KMS-11 (cell line): ENCODE results near the gene USP3.

ENCODE experiments used
- H2AFZ ChIP-seq: fragments of 200-600 bp; sonication (generic); 2 replicates; pipeline ENCODE4 v1.6.1; 2016; ENCODE audit warnings: antibody characterized with exemption, mixed run types, low read depth
- H3K27ac ChIP-seq: fragments of 200-600 bp; sonication (generic); 2 replicates; pipeline ENCODE4 v1.6.1; 2016; ENCODE audit warnings: mild to moderate bottlenecking, mixed run types
- H3K27me3 ChIP-seq: fragments of 200-600 bp; sonication (generic); 2 replicates; pipeline ENCODE4 v1.6.1; 2017; ENCODE audit warnings: mild to moderate bottlenecking, low read depth, mixed run types, moderate library complexity; ENCODE audit not compliant: insufficient read depth
- H3K36me3 ChIP-seq: fragments of 200-600 bp; sonication (generic); 2 replicates; pipeline ENCODE4 v1.6.1; 2017; ENCODE audit warnings: mild to moderate bottlenecking, mixed run types; ENCODE audit not compliant: insufficient read depth
- H3K4me1 ChIP-seq: fragments of 200-600 bp; sonication (generic); 2 replicates; pipeline ENCODE4 v1.6.1; 2016; ENCODE audit warnings: mild to moderate bottlenecking, low read depth, mixed run types; ENCODE audit not compliant: poor library complexity, severe bottlenecking
- H3K4me2 ChIP-seq: fragments of 200-600 bp; sonication (generic); 2 replicates; pipeline ENCODE4 v1.7.0; 2016; ENCODE audit warnings: mild to moderate bottlenecking, mixed run types
- H3K4me3 ChIP-seq: fragments of 200-600 bp; sonication (generic); IDR thresholded peaks from 2 replicates; pipeline ENCODE4 v1.6.1; 2017; ENCODE audit warnings: low read depth, low read length, mixed read lengths; ENCODE audit not compliant: insufficient read depth
- H3K79me2 ChIP-seq: fragments of 200-600 bp; sonication (generic); 2 replicates; pipeline ENCODE4 v1.6.1; 2016; ENCODE audit warnings: low read depth, mixed run types; ENCODE audit not compliant: insufficient read depth
- H3K9ac ChIP-seq: fragments of 200-600 bp; sonication (generic); 2 replicates; pipeline ENCODE4 v1.6.1; 2016; ENCODE audit warnings: mild to moderate bottlenecking, mixed run types
- H4K20me1 ChIP-seq: fragments of 200-600 bp; sonication (generic); 2 replicates; pipeline ENCODE4 v1.6.1; 2016; ENCODE audit warnings: mild to moderate bottlenecking, mixed run types; ENCODE audit not compliant: insufficient read depth
- CTCF ChIP-seq: fragments of 200-600 bp; sonication (generic); conservative IDR thresholded peaks from 2 replicates; pipeline ENCODE4 v1.6.1; 2017; ENCODE audit warnings: low read depth, mild to moderate bottlenecking, antibody characterized with exemption, low read length, moderate library complexity, mixed read lengths

The USP3 gene

GRCh38 chr15:63463036-63463435 lies 41.4 kb upstream of the USP3 start:
- Histone ChIP-seq H3K4me3 (no peak overlapping the region), H3K4me2 (no peak overlapping the region), H3K4me1 (peaks cover 16% of the 10 kb centered on the region), H3K36me3 (no peaks in the 10 kb centered on the region), H3K27me3 (no peaks in the 10 kb centered on the region), H4K20me1 (no peaks in the 10 kb centered on the region), H3K27ac (no peak overlapping the region), H3K9ac (no peak overlapping the region), H2AFZ (no peak overlapping the region), H3K79me2 (no peaks in the 10 kb centered on the region)
- no peak for TF ChIP-seq CTCF

GRCh38 chr15:63463793-63464192 lies 40.6 kb upstream of the USP3 start:
- Histone ChIP-seq H3K4me3 (no peak overlapping the region), H3K36me3 (no peaks in the 10 kb centered on the region), H3K27ac (no peak overlapping the region), H3K9ac (no peak overlapping the region), H3K4me1 (peaks cover 16% of the 10 kb centered on the region), H2AFZ (no peak overlapping the region), H3K27me3 (no peaks in the 10 kb centered on the region), H3K79me2 (no peaks in the 10 kb centered on the region), H3K4me2 (no peak overlapping the region), H4K20me1 (no peaks in the 10 kb centered on the region)
- TF ChIP-seq CTCF = no peak

GRCh38 chr15:63465104-63465503 lies 39.3 kb upstream of the USP3 start:
- peaks cover 16% of the 10 kb centered on the region for H3K4me1 ChIP-seq
- H3K4me3 ChIP-seq = no peak overlapping the region
- no peak for TF ChIP-seq CTCF
- no peaks in the 10 kb centered on the region for H4K20me1 ChIP-seq
- H3K27me3 ChIP-seq = no peaks in the 10 kb centered on the region
- H3K4me2 ChIP-seq = no peak overlapping the region
- H3K79me2 ChIP-seq = no peaks in the 10 kb centered on the region
- H3K36me3 ChIP-seq = no peaks in the 10 kb centered on the region
- H2AFZ ChIP-seq = no peak overlapping the region
- no peak overlapping the region for H3K9ac ChIP-seq
- no peak overlapping the region for H3K27ac ChIP-seq

- H2AFZ ChIP-seq = peak overlapping the region; percentile 28; the same call in 1 of the 2 replicates
- no peaks in the 10 kb centered on the region for H3K27me3 ChIP-seq
- TF ChIP-seq CTCF = peak; percentile 72
- H3K4me3 ChIP-seq = no peak overlapping the region
- H3K4me1 ChIP-seq = peaks cover 16% of the 10 kb centered on the region
- no peaks in the 10 kb centered on the region for H3K36me3 ChIP-seq
- H4K20me1 ChIP-seq = no peaks in the 10 kb centered on the region
- no peak overlapping the region for H3K27ac ChIP-seq
- H3K79me2 ChIP-seq = no peaks in the 10 kb centered on the region
- H3K9ac ChIP-seq = no peak overlapping the region
- H3K4me2 ChIP-seq = no peak overlapping the region
Observed at GRCh38 chr15:63466378-63467192, 37.8 kb upstream of the USP3 start.
